Hepatocyte (in vitro differentiated cells): ENCODE results near the gene RCBTB2. TPM values are rescaled to one million over a fixed set of nuclear protein-coding genes. Genes with fewer than 3 reads are reported as not detected.

Source experiments
- DNase-seq: peaks from one replicate; pipeline ENCODE4 v3.0.0-alpha.2; 2016; ENCODE audit warnings: low spot score
- H2AFZ ChIP-seq: fragments of 200-600 bp; sonication (generic); 2 replicates; pipeline ENCODE4 v1.6.0; 2016; ENCODE audit warnings: antibody characterized with exemption, mild to moderate bottlenecking
- H3K27ac ChIP-seq: fragments of 200-600 bp; sonication (generic); 2 replicates; pipeline ENCODE4 v1.5.1; 2016; ENCODE audit warnings: mild to moderate bottlenecking
- H3K27me3 ChIP-seq: fragments of 200-600 bp; sonication (generic); 2 replicates; pipeline ENCODE4 v1.6.1; 2016
- H3K36me3 ChIP-seq: fragments of 200-600 bp; sonication (generic); replicated peaks from 2 replicates; pipeline ENCODE4 v1.5.1; 2016; ENCODE audit warnings: low read depth; ENCODE audit not compliant: insufficient read depth
- H3K4me1 ChIP-seq: fragments of 200-600 bp; sonication (generic); 2 replicates; pipeline ENCODE4 v1.5.1; 2016; ENCODE audit warnings: mild to moderate bottlenecking, moderate library complexity; ENCODE audit not compliant: insufficient read depth
- H3K4me2 ChIP-seq: fragments of 200-600 bp; sonication (generic); 2 replicates; pipeline ENCODE4 v1.6.0; 2016
- H3K4me3 ChIP-seq: fragments of 200-600 bp; sonication (generic); 2 replicates; pipeline ENCODE4 v1.5.1; 2016; ENCODE audit warnings: mild to moderate bottlenecking
- H3K79me2 ChIP-seq: fragments of 200-600 bp; sonication (generic); 2 replicates; pipeline ENCODE4 v1.6.0; 2017; ENCODE audit warnings: mild to moderate bottlenecking
- H3K9me2 ChIP-seq: fragments of 200-600 bp; sonication (generic); replicated peaks from 2 replicates; pipeline ENCODE4 v1.6.0; 2017; ENCODE audit warnings: mild to moderate bottlenecking; ENCODE audit not compliant: insufficient read depth
- H3K9me3 ChIP-seq: fragments of 200-600 bp; sonication (generic); 2 replicates; pipeline ENCODE4 v1.5.1; 2016; ENCODE audit warnings: low read depth, mild to moderate bottlenecking
- H4K20me1 ChIP-seq: fragments of 200-600 bp; sonication (generic); 2 replicates; pipeline ENCODE4 v1.6.0; 2016; ENCODE audit warnings: mild to moderate bottlenecking; ENCODE audit not compliant: insufficient read depth, poor library complexity, severe bottlenecking
- EZH2 ChIP-seq: fragments of 200-600 bp; sonication (generic); IDR thresholded peaks from 2 replicates; pipeline ENCODE4 v1.6.1; 2016; ENCODE audit warnings: antibody characterized with exemption, mild to moderate bottlenecking, borderline replicate concordance
- EZH2phosphoT487 ChIP-seq: fragments of 200-600 bp; sonication (generic); IDR thresholded peaks from one replicate; pipeline ENCODE4 v1.6.1; 2018; ENCODE audit warnings: antibody characterized with exemption, mild to moderate bottlenecking, low read depth, moderate library complexity; ENCODE audit not compliant: unreplicated experiment, severe bottlenecking
- WGBS: methylation state at CpG from one replicate; pipeline ENCODE4 v1.1.6; 2016; ENCODE audit warnings: low lambda C conversion rate; ENCODE audit errors: missing lambda C conversion rate; 5-methylcytosine and 5-hydroxymethylcytosine counted together
- polyA plus RNA-seq: library from polyadenylated mRNA; unstranded; fragments of >200 nt; fragmentation: Nextera tagmentation; extraction: Ambion mirVana; gene quantifications from 2 replicates; pipeline ENCODE4 v1.2.1, GENCODE V29; 2016
- total RNA-seq: library from RNA; depleted of rRNA; stranded (reverse); fragments of >200 nt; gene quantifications from 2 replicates; pipeline ENCODE4 v1.2.3, GENCODE V29; 2014
- TF ChIP-seq, protein P1 (sequence below): fragments of 200-600 bp; sonication (generic); IDR thresholded peaks from 2 replicates; pipeline ENCODE4 v1.5.1; 2016; ENCODE audit warnings: antibody characterized with exemption, mild to moderate bottlenecking; ENCODE audit not compliant: poor library complexity

RCBTB2 gene
- total and polyA plus RNA-seq, 2 experiments from 2014 or later = 8.8 to 12.2 TPM

DNA sequence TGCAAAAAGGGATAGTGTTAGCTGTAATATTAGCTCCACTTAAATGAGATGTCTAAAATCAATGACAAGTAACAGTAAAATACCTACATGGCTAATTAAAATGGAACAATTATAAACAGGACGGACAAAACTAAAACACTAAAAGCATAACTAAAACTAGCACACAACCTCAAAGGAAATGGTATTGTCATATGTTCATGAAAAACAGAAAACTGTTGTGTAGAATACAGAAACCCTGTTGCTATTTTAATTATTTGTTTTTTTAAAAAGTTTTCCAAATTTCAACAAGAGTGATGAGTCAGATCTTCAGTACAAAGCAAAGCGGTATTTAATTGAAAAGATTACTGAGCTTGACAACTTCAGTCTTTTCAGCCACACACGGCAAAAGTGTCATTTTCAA, 4.2 kb downstream of the RCBTB2 start:
- TF ChIP-seq EZH2phosphoT487 (no peak), EZH2 (no peak)
- TF ChIP-seq, protein P1, sequence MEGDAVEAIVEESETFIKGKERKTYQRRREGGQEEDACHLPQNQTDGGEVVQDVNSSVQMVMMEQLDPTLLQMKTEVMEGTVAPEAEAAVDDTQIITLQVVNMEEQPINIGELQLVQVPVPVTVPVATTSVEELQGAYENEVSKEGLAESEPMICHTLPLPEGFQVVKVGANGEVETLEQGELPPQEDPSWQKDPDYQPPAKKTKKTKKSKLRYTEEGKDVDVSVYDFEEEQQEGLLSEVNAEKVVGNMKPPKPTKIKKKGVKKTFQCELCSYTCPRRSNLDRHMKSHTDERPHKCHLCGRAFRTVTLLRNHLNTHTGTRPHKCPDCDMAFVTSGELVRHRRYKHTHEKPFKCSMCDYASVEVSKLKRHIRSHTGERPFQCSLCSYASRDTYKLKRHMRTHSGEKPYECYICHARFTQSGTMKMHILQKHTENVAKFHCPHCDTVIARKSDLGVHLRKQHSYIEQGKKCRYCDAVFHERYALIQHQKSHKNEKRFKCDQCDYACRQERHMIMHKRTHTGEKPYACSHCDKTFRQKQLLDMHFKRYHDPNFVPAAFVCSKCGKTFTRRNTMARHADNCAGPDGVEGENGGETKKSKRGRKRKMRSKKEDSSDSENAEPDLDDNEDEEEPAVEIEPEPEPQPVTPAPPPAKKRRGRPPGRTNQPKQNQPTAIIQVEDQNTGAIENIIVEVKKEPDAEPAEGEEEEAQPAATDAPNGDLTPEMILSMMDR = no peak

DNA sequence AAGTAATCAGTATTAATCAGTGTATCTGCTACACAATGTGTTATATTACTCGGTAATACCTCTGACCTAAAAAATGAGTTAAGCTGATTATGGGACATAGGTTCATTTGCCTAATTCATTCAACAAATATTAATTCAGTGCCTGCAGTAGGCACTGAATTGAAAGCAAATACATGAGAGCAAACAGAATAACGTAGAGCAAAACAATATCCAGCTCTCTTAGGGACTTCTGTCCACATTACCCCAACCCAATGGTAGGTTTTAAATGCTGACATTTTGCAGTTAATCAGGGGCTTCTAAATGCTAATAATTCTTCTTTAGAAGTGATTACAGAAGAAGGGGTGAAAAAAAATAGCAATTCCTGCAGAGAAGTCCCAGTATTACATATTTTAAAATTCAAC, 4.9 kb downstream of the RCBTB2 start:
- no peak for DNase-seq
- TF ChIP-seq, protein P1 = no peak
- TF ChIP-seq EZH2 (no peak), EZH2phosphoT487 (no peak)
- no peaks in the 10 kb centered on the region for H3K9me3 ChIP-seq
- no peaks in the 10 kb centered on the region for H3K9me2 ChIP-seq
- no peaks in the 10 kb centered on the region for H3K36me3 ChIP-seq
- no peak overlapping the region for H2AFZ ChIP-seq
- H3K4me1 ChIP-seq = no peaks in the 10 kb centered on the region
- H3K4me3 ChIP-seq = no peak overlapping the region
- no peaks in the 10 kb centered on the region for H3K27me3 ChIP-seq
- H3K4me2 ChIP-seq = no peak overlapping the region
- WGBS = 64% methylated on average over 2 of the region's 2 CpGs
- H3K79me2 ChIP-seq = peaks cover 18% of the 10 kb centered on the region
- H4K20me1 ChIP-seq = no peaks in the 10 kb centered on the region
- no peak overlapping the region for H3K27ac ChIP-seq

More for the DNA sequence above, 4.2 kb downstream of the RCBTB2 start:
- Histone ChIP-seq H3K79me2 (peaks cover 18% of the 10 kb centered on the region), H3K27ac (no peak overlapping the region), H3K9me2 (no peaks in the 10 kb centered on the region), H4K20me1 (no peaks in the 10 kb centered on the region), H3K9me3 (no peaks in the 10 kb centered on the region), H2AFZ (no peak overlapping the region), H3K4me1 (peaks cover 6% of the 10 kb centered on the region), H3K4me2 (no peak overlapping the region), H3K27me3 (no peaks in the 10 kb centered on the region), H3K36me3 (no peaks in the 10 kb centered on the region), H3K4me3 (no peak overlapping the region)
- WGBS = 88% methylated on average over 3 of the region's 3 CpGs
- no peak for DNase-seq

DNA sequence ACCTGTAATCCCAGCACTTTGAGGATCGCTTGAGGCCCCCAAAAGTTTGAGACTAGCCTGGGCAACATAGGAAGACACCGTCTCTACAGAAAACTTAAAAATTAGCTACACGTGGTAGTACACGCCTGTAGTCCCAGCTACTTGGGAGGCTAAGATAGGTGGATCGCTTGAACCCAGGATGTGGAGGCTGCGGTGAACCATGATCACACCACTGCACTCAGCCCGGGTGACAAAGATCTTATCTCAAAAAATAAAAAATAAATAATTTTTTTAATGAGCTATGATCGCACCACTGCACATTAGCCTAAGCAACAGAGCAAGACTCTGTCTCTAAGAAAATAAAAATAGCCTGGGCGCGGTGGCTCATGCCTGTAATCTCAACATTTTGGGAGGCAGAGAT, 6.6 kb downstream of the RCBTB2 start:
- Histone ChIP-seq H3K4me1 (no peaks in the 10 kb centered on the region), H3K36me3 (no peaks in the 10 kb centered on the region), H2AFZ (no peak overlapping the region), H4K20me1 (no peaks in the 10 kb centered on the region), H3K79me2 (peaks cover 16% of the 10 kb centered on the region), H3K9me2 (no peaks in the 10 kb centered on the region), H3K27ac (no peak overlapping the region), H3K27me3 (no peaks in the 10 kb centered on the region), H3K4me2 (no peak overlapping the region), H3K4me3 (no peak overlapping the region), H3K9me3 (no peaks in the 10 kb centered on the region)
- WGBS = 98% methylated on average over 10 of the region's 10 CpGs
- no peak for DNase-seq
- TF ChIP-seq, protein P1 = no peak
- TF ChIP-seq EZH2phosphoT487 (no peak), EZH2 (no peak)

DNA sequence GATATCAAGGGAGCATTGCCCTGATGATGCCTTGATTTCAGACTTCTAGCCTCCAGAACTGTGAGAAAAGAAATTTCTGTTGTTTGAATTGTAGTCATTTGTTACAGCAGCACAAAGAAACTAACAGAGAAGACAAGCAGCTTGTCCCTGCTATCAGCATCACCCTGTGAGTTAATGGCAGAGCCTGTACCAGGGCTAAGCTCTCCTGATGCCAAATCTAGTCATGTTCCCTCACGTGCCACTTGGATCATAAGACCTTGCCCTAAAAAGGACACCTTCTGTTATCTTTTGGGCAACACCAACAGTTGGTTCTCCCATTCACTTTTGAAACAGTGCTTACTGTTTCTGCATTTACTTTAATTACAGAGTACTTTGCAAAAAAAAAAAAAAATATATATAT, 14.8 kb downstream of the RCBTB2 start:
- H3K79me2 ChIP-seq = no peaks in the 10 kb centered on the region
- H2AFZ ChIP-seq = no peak overlapping the region
- no peaks in the 10 kb centered on the region for H3K27me3 ChIP-seq
- no peak for DNase-seq
- H3K4me1 ChIP-seq = no peaks in the 10 kb centered on the region
- H3K27ac ChIP-seq = no peak overlapping the region
- H3K36me3 ChIP-seq = no peaks in the 10 kb centered on the region
- WGBS = 96% methylated on average over 1 of the region's 1 CpG
- no peaks in the 10 kb centered on the region for H4K20me1 ChIP-seq
- no peak for TF ChIP-seq EZH2phosphoT487
- TF ChIP-seq EZH2 = no peak
- TF ChIP-seq, protein P1 = no peak
- H3K9me3 ChIP-seq = no peaks in the 10 kb centered on the region
- H3K4me3 ChIP-seq = no peak overlapping the region
- no peaks in the 10 kb centered on the region for H3K9me2 ChIP-seq
- H3K4me2 ChIP-seq = no peak overlapping the region
